Adrenal gland (tissue), 12 donors: ENCODE data around the gene GPC5. TPM values are rescaled to one million over a fixed set of nuclear protein-coding genes. Genes with fewer than 3 reads are reported as not detected.

ENCODE experiments used
- DNase-seq, 7 donors: peaks; one replicate each; pipeline ENCODE4 v3.0.0-alpha.2; 2019 to 2020
- H3K27ac ChIP-seq, 5 donors: fragments of 200-600 bp; sonication (generic) in 4 of 5; 1 replicate in 3 of 5; 2 replicates in 2 of 5; pipeline versions ENCODE4 v1.5.1 to v1.8.0; 2016 to 2020; ENCODE audit warnings: mild to moderate bottlenecking in 1 of 5
- H3K27me3 ChIP-seq: fragments of 200-600 bp; 2 replicates; pipeline ENCODE4 v1.8.0; 2021
- H3K36me3 ChIP-seq, 2 donors: fragments of 200-600 bp; replicated peaks in 1 of 2; 1 replicate in 1 of 2; 2 replicates in 1 of 2; pipeline versions ENCODE4 v1.5.1 to v1.8.0; 2018 to 2022
- H3K4me1 ChIP-seq, 2 donors: fragments of 200-600 bp; replicated peaks in 1 of 2; 1 replicate in 1 of 2; 2 replicates in 1 of 2; pipeline versions ENCODE4 v1.5.1 to v1.8.0; 2018 to 2021
- H3K4me3 ChIP-seq, 4 donors: fragments of 200-600 bp; sonication (generic) in 3 of 4; one replicate each; pipeline ENCODE4 v1.5.1; 2016 to 2018
- H3K9me3 ChIP-seq, 3 donors: fragments of 200-600 bp; sonication (generic) in 1 of 3; replicated peaks in 1 of 3; 1 replicate in 2 of 3; 2 replicates in 1 of 3; pipeline versions ENCODE4 v1.5.1 to v1.8.0; 2016 to 2021
- POLR2A ChIP-seq, 2 donors: fragments of 450-650 bp; IDR thresholded peaks; one replicate each; pipeline ENCODE4 v1.6.1; 2017; ENCODE audit warnings: antibody characterized with exemption in 2 of 2, mild to moderate bottlenecking in 2 of 2, moderate library complexity in 1 of 2
- WGBS, 4 donors: extraction: QIAGEN DNeasy Blood & Tissue Kit in 2 of 4; methylation state at CpG; one replicate each; pipeline versions ENCODE4 v1.1.5 to v1.1.7; 2013 to 2017; 5-methylcytosine and 5-hydroxymethylcytosine counted together
- intact Hi-C, 2 donors: fragments of 100-400 bp; cut with DNase I; formaldehyde crosslinking; loops; one replicate each; pipeline versions ENCODE4 v1.14.1 to v1.15.0; 2022 to 2023
- polyA plus RNA-seq, 3 donors: library from polyadenylated mRNA; stranded (reverse); fragments of 200-250 nt in 2 of 3; fragments of 350-450 nt in 1 of 3; fragmentation: Illumina TruSeq in 1 of 3; extraction: RNeasy Lipid Tissue Mini Kit (QIAGEN cat#74804) in 1 of 3; gene quantifications; one replicate each; pipeline ENCODE4 v1.2.3, GENCODE V29; 2013 to 2014
- total RNA-seq, 9 donors: library from RNA; depleted of rRNA in 4 of 9; stranded (reverse); fragments of >200 nt in 4 of 9; fragments of 120-200 nt in 1 of 9; fragmentation: NEBNext Ultra II Directional in 1 of 9; extraction: Animal tissue kit (Norgen Biotek cat#: 25700) in 1 of 9; gene quantifications; one replicate each; pipeline versions ENCODE4 v1.1.0 to v1.2.4, GENCODE V29; 2013 to 2023
- TF ChIP-seq, protein P1 (sequence below), 6 experiments: fragments of 450-650 bp in 4 of 6; fragments of 200-600 bp in 2 of 6; sonication (generic) in 1 of 6; IDR thresholded peaks; 1 replicate in 5 of 6; 2 replicates in 1 of 6; pipeline versions ENCODE4 v1.5.1 to v1.8.0; 2016 to 2021; ENCODE audit warnings: antibody characterized with exemption in 6 of 6, mild to moderate bottlenecking in 2 of 6, moderate library complexity in 1 of 6
- donor health status: healthy with polysubstance abuse.
- donor health status: Bipolar disorder and iron deficiency.
- donor health status: DM: yes; HTN: yes; CAD: no.
- donor health status: DM: no; HTN: no; CAD: no.
- donor health status: DM: no; HTN: no; CAD: no.
- donor health status: DM: yes; HTN: yes; CAD: no.

Gene GPC5
- total and polyA plus RNA-seq, 12 donors: 0.24 to 7.7 (median 2.1) TPM; not detected in 4

DNA sequence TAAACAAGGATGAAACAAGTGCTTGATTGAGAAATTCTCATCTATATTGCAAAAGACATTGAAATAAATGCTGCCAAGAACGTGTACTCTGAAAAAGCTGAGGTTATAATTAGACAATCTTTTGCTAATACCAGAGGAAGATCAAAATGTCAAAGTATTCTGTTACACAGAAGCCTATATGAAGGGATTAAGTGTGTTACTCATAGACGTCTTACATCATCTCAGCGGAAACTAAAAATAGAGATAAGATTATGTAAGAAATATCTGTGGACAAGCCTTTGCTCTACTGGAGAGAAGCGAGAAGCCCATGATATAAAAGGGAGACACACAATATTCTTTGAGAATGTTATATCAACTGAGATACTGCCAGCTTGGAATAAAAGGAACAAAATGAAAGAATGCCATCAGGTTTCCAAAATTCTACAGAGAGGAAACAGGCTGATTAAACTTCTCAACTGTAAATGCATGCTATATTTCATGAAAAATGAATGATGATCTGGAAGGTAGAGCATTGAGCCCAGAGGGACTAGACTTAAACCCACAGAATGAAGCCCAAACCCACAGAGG is 699.0 kb downstream of the GPC5 start:
- no peak for TF ChIP-seq POLR2A (IDR thresholded peaks at IDR 0.05)
- WGBS, 4 donors: 64 to 77% (median 75%) methylated on average over 4 of the region's 4 CpGs
- H3K4me1 ChIP-seq: no peaks in the 10 kb centered on the region
- DNase-seq: no peak
- H3K4me3 ChIP-seq: no peak overlapping the region
- H3K9me3 ChIP-seq: no peaks in the 10 kb centered on the region
- no peaks in the 10 kb centered on the region for H3K27me3 ChIP-seq
- no peaks in the 10 kb centered on the region for H3K36me3 ChIP-seq
- H3K27ac ChIP-seq: no peak overlapping the region
- intact Hi-C loops: no loop called here

DNA sequence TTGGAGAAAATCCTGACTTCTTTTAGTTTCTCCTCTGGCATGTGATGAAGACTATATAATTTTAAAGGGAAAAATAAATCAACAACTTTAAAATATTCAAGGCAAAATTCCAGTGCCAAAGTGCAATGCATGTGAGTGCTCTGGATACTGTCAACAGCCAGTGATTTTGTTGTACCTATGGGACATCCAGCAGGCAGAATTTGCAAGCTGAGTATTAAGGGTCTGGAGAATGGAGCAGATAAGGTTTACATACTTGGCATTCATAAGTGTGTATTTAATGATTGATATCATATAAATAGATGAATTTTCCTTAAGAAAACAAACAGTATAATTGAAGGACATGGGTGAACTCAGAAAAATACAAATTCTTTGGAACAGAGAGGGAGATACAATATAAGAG is 703.4 kb downstream of the GPC5 start:
- peaks cover 0 to 4% of the 10 kb centered on the region in 2 donors for H3K4me1 ChIP-seq
- no peak overlapping the region for H3K27ac ChIP-seq
- no peaks in the 10 kb centered on the region for H3K36me3 ChIP-seq
- no peak for DNase-seq
- no peak for TF ChIP-seq POLR2A (IDR thresholded peaks at IDR 0.05)
- TF ChIP-seq, protein P1, sequence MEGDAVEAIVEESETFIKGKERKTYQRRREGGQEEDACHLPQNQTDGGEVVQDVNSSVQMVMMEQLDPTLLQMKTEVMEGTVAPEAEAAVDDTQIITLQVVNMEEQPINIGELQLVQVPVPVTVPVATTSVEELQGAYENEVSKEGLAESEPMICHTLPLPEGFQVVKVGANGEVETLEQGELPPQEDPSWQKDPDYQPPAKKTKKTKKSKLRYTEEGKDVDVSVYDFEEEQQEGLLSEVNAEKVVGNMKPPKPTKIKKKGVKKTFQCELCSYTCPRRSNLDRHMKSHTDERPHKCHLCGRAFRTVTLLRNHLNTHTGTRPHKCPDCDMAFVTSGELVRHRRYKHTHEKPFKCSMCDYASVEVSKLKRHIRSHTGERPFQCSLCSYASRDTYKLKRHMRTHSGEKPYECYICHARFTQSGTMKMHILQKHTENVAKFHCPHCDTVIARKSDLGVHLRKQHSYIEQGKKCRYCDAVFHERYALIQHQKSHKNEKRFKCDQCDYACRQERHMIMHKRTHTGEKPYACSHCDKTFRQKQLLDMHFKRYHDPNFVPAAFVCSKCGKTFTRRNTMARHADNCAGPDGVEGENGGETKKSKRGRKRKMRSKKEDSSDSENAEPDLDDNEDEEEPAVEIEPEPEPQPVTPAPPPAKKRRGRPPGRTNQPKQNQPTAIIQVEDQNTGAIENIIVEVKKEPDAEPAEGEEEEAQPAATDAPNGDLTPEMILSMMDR (IDR thresholded peaks at IDR 0.05): no peak
- no peak overlapping the region for H3K4me3 ChIP-seq
- H3K27me3 ChIP-seq: no peaks in the 10 kb centered on the region
- intact Hi-C loops: no loop called here
- no peaks in the 10 kb centered on the region for H3K9me3 ChIP-seq

DNA sequence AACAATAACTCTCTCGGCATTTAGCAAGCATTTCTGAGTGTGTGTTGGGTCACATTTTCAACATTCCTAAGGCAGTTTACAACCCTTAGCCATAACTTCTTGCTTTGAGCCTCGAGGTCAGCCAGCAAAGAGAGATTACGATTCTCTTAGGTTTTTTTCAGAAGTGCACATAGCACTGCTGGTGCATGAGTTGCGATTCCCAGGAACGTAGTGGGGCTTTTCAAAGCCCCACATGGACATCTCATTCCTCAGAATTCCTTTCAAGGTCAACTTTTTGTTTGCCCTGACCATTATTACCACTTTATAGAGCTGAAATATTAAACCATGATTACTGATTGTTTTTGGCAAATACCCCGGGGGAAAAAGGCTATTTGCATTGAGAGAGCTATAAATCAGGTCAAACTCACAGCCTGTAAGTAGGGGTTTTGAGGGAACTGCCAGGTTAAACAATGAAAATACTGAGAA is 705.3 kb downstream of the GPC5 start:
- no peak overlapping the region for H3K27ac ChIP-seq
- TF ChIP-seq, protein P1 (IDR thresholded peaks at IDR 0.05): no peak
- TF ChIP-seq POLR2A (IDR thresholded peaks at IDR 0.05): no peak
- WGBS, 4 donors: 21 to 26% (median 23%) methylated on average over 6 of the region's 6 CpGs

DNA sequence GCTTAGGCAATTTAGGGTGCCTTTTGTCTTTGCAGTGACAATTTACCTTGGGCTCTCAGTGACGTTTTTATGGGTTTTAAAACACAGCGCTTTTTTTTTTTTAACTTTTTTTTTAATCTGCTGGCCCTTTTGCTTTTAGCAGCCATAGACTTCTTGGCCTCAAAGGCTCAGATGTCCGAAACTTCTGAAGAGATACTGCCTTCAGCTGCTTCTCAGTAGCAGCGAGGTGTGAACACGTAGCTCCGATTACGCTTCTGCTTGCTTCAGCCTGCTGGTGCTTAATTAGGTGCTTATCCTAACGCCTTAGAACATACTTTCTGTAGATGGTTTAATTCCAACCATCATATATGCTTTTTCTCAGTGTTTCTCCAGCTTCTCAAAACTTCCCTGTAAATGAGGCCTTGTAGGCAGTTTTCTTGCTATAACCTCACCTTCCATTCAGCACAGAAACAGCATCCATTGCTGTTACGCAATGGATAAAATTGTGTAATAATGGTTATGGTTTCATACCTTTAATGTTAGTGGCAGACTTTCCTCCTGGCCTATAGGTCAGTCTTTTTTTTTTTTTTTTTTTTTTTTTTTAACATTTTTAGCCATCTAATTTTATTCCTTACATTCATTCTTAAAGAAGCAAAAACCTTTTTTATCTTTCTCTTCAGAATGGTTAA is 723.9 kb downstream of the GPC5 start:
- DNase-seq: no peak
- no peaks in the 10 kb centered on the region for H3K9me3 ChIP-seq
- TF ChIP-seq POLR2A (IDR thresholded peaks at IDR 0.05): no peak
- TF ChIP-seq, protein P1 (IDR thresholded peaks at IDR 0.05): no peak
- H3K4me3 ChIP-seq: no peak overlapping the region
- H3K4me1 ChIP-seq: no peaks in the 10 kb centered on the region
- no peak overlapping the region for H3K27ac ChIP-seq
- no peaks in the 10 kb centered on the region for H3K36me3 ChIP-seq
- H3K27me3 ChIP-seq: no peaks in the 10 kb centered on the region
- 74 to 81% (median 75%) methylated on average over 9 of the region's 9 CpGs for WGBS, 4 donors
- intact Hi-C loops: no loop called here

More for the DNA sequence above, 705.3 kb downstream of the GPC5 start:
- intact Hi-C loops: no loop called here
- peaks cover 0 to 4% of the 10 kb centered on the region in 2 donors for H3K4me1 ChIP-seq
- no peaks in the 10 kb centered on the region for H3K9me3 ChIP-seq
- H3K27me3 ChIP-seq: no peaks in the 10 kb centered on the region
- H3K4me3 ChIP-seq: no peak overlapping the region
- no peaks in the 10 kb centered on the region for H3K36me3 ChIP-seq
- DNase-seq: no peak

DNA sequence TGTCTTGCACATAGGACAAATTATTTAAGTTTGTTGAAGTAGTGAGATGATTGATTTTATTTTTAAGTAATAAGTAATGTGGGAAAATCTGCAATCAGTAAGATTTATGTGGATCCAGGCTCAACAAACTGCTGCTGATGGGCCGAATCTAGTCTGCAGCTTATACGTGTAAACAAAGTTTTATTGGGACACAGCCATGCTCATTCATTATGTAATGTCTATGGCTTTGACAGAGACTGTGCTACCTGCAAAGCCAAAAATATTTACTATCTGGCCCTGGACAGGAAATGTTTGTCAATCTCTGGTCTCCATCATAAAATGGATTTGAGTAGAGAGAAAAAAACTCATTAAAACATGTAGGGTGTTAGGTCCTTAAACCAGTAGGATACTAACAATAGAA is 728.0 kb downstream of the GPC5 start:
- Histone ChIP-seq H3K4me1 (no peaks in the 10 kb centered on the region), H3K36me3 (no peaks in the 10 kb centered on the region), H3K27ac (no peak overlapping the region), H3K9me3 (no peaks in the 10 kb centered on the region), H3K4me3 (no peak overlapping the region), H3K27me3 (no peaks in the 10 kb centered on the region)
- WGBS, 4 donors: 80 to 98% (median 89%) methylated on average over 2 of the region's 2 CpGs
- no peak for TF ChIP-seq POLR2A (IDR thresholded peaks at IDR 0.05)
- TF ChIP-seq, protein P1 (IDR thresholded peaks at IDR 0.05): no peak
- no peak for DNase-seq
- intact Hi-C loops: no loop called here
